CD4-positive, alpha-beta T cell treated with Interleukin-4 for 4 hours (primary cell): ENCODE measurements around the gene SPATA31D3.
"Not testable (repeated sequence)": the region's sequence is repeated elsewhere in the genome, so short reads cannot be mapped to it uniquely, and the experiment has no call there.

ENCODE experiments used
- DNase-seq: peaks from one replicate; pipeline ENCODE4 v3.0.0-alpha.2; 2020

SPATA31D3 gene

DNA sequence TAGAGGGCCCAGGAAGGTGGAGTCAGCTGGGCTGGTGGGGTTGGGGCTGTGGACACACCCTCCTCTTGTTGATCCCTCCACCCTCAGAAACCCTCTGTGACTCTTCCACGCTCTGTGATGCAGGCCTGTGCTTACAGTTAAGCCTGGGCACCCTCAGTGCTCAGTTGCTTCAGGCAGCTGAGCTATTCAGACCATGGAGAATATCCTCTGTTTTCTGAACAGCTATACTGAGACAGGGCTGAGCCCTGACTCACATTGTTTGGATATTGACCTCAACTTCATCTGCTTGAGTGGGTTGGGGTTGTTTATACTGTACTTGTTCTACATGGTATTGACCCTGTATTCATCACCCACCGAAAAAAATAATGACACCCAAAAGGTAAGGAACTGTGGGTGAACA is at the start of gene SPATA31D3:
SPATA31D3 (plus strand) TSS at position 108 of the 400 bp plus-strand sequence; CDS start at position 194, 86 bp downstream.
- not testable (repeated sequence) for DNase-seq

DNA sequence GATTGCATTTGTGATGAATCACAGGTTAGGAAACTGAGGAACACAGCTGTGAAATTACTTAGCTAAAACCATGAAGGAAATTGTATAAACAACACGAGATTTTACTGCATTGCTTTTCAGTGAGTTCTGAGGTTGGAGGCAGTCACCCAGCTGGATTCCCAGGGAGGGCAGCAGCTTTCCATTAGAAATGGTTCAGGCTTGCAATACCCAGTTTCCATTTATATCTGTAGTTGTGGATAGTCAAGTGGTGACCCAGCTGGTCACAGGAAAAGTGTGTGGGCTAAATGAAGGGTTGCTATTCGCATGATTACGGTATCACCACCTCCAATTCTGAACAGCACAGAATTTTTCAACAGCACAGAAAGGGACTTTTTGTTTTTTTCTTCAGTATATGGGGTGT is 49.4 kb upstream of the SPATA31D3 start:
- no peak for DNase-seq

DNA sequence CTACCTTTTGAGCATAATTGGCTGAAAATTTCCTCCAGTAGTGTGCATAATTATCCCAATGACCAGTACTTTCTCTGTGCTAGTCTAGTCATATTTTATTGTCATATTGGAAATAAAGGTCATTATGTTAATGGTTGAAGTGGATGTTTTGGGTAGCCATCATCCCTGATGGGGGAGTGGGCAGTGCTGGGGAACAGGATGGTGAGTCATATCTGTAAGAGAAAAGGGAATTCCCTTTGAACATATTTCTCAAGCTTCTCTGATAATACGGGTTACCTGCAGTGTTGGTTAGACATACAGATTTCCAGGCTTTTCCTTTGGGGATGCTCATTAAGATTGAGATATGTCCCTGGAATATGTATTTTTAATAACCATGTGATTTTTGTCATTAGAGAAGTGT is 48.4 kb upstream of the SPATA31D3 start:
- DNase-seq: no peak

DNA sequence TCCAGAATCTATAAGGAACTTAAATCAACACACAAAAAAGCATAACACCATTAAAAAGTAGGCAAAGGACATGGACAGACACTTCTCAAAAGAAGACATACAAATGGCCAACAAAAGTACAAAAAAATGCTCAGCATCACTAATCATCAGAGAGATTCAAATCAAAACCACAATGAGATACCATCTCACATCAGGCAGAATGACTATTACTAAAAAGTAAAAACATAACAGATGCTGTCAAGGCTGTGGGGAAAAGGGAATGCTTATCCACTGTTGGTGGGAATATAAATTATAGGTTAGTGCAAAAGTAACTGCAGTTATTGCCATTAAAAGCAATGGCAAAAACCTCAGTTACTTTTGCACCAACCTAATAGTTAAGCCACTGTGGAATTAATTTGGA is 47.2 kb upstream of the SPATA31D3 start:
- DNase-seq: no peak

DNA sequence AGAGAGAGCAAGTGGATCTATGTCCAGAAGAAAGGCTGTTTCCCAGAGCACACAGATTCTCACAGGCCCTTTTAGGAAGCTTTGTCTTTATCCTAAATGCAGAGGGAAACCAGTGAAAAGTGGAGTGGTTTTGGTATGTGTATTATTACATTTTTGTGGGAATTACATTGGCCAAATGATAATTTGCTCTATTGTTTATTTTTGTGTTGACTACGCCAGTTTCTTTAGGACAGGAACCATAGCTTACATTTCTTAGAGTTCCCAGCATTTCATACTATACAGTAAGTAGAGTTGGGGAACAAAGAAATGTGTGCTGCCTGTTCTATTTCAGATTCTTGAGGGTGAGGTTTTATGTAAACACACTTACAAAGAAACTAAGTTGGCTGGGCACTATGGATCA is 44.4 kb upstream of the SPATA31D3 start:
- DNase-seq: no peak

DNA sequence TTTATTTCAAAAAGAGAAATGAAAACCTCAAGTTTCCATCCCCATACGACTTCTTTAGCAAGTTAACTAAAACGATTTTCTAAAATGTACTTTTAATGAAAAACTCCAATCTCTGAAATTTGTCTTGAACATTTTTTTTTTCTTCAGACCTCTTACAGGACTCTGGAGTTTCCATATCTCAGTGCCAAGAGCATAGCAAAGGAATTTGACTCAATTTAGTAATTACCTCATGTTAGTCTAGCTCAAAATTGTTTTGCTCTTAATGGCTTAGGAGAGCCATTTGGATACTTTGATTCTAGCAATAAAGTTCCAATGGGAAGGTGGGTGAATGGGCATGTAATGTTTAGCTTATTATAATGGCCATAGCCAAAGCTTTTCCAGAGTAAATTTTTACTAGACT is 41.1 kb upstream of the SPATA31D3 start:
- DNase-seq: no peak

DNA sequence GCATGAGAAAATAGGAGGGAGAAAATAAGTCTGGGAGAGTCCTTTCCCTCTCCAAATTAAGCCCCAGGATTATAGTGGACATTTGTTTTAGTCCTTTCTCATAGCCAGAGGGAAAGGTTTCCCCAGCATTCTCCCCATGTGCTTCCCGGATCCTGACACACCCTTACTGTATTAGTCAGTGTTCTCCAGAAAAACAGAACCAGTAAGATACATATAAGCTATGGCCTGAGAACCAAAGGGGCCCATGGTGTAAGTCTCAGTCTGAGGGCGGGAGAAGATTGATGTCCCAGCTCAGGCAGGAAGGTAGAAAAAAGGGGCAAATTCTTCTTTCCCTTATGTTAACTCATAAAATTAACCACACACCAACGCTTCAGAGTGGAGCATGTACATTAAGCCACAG is 40.7 kb upstream of the SPATA31D3 start:
- DNase-seq: no peak

DNA sequence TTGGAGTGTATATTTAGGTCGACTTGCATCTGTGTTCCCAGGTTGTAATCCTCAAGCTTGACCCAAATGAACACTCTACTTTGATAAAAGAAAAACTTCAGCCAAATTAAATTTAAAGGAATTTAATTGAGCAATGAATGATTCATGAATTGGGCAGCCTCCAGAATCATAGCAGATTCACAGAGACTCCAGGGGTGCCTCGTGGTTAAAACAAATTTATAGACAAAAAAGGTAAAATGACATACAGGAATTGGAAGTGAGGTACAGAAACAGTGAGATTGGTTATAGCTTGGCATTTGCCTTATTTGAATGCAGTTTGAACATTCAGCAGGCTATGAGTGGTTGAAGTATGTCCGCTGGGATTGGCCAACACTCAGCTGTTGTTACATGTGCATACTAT is 36.6 kb upstream of the SPATA31D3 start:
- no peak for DNase-seq

DNA sequence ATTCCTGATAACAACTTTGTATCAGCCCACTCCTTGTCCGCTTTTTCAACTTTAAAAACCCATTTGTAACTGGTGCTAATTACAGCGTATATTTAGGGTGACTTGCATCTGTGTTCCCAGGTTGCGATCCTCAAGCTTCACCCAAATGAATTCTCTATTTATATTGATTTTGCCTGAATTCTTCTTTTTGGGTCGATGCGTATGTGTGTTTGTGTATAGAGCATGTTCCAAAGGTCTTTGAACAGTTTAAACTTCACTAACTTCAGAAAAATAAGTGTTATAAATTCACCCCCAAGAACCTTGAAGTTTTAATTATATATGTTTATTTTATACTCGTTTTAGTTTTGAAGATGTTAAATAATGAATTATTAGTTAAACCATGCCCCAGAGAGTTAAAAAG is 31.2 kb upstream of the SPATA31D3 start:
- no peak for DNase-seq

DNA sequence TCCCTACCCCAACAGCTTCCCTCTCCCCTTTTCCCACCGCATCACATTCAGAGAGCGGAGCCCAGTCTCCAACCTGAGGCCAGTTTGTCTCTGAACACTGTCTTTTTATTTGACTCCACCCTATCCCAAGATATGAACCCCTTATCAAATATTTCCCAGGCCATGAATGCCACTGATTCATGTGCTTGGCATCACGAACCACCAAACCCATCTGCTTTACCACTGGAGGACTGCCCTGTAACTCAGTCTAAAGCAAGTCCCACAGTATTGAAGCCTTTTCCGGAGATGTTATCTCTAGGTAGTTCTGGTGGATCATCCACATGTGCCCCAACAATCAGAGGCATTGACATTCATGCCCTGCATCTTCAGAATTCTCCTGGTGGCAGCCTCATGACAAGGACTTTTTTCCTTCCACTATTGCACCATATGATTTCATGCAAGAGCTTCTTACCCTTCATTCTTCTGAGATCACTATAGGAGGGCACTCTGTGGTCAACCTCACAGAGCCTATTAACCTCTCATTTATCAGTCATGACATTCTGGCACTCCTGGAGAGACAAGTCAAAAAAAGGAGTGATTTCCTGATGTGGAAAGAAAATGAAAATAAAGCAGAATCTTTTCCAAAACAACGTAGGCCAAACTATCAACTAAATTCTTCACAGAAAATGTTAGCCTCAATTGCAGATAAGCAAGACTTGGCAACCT is 27.3 kb upstream of the SPATA31D3 start:
- DNase-seq: no peak

DNA sequence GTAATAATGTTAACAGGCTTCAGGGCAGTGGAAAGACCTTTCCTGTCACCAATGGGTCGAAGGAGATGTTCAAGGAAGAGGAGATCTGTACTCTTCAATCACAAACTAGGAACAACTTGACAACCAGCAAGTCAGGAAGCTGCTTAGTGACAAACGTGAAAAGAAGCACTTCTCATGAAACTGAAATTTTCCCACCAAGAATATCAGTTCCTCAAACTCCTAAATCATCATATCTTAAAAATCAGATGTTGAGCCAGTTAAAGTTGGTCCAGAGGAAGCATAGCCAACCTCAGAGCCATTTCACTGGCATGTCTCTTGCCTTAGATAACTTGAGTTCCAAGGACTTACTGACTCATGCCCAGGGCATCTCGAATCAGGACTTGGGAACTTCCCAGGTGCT is 24.8 kb upstream of the SPATA31D3 start:
- not testable (repeated sequence) for DNase-seq

DNA sequence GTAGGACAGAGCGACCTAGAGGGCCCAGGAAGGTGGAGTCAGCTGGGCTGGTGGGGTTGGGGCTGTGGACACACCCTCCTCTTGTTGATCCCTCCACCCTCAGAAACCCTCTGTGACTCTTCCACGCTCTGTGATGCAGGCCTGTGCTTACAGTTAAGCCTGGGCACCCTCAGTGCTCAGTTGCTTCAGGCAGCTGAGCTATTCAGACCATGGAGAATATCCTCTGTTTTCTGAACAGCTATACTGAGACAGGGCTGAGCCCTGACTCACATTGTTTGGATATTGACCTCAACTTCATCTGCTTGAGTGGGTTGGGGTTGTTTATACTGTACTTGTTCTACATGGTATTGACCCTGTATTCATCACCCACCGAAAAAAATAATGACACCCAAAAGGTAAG is 15.0 kb upstream of the SPATA31D3 start, which contains the start of gene SPATA31D4:
SPATA31D4 (plus strand) TSS at position 124 of the 400 bp plus-strand sequence; CDS start at position 210, 86 bp downstream.
- DNase-seq: not testable (repeated sequence)

DNA sequence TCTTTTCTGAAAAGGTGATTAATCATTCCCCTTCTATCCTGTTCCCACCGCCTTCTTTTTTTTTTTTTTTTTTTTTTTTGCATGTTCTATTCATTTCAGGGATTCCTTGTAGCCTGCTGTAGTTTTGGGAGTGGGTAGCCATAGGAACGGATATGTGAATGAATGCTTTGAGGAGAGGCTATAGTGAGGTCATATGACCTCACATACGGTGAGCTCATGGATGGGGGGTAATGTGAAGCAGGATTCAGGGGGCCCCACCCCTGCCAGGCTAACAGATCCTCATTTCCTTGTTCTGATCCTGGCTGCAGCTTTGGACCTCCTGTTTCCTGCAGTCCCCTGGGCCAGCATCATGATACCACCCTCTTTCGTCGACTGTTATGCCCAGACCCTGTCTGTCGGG is 13.2 kb upstream of the SPATA31D3 start:
- not testable (repeated sequence) for DNase-seq

DNA sequence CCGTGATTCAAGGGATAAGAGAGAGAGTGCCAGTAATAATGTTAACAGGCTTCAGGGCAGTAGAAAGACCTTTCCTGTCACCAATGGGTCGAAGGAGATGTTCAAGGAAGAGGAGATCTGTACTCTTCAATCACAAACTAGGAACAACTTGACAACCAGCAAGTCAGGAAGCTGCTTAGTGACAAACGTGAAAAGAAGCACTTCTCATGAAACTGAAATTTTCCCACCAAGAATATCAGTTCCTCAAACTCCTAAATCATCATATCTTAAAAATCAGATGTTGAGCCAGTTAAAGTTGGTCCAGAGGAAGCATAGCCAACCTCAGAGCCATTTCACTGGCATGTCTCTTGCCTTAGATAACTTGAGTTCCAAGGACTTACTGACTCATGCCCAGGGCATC is 9.8 kb upstream of the SPATA31D3 start:
- DNase-seq: not testable (repeated sequence)

DNA sequence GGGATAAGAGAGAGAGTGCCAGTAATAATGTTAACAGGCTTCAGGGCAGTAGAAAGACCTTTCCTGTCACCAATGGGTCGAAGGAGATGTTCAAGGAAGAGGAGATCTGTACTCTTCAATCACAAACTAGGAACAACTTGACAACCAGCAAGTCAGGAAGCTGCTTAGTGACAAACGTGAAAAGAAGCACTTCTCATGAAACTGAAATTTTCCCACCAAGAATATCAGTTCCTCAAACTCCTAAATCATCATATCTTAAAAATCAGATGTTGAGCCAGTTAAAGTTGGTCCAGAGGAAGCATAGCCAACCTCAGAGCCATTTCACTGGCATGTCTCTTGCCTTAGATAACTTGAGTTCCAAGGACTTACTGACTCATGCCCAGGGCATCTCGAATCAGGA is 5.3 kb downstream of the SPATA31D3 start:
- not testable (repeated sequence) for DNase-seq

DNA sequence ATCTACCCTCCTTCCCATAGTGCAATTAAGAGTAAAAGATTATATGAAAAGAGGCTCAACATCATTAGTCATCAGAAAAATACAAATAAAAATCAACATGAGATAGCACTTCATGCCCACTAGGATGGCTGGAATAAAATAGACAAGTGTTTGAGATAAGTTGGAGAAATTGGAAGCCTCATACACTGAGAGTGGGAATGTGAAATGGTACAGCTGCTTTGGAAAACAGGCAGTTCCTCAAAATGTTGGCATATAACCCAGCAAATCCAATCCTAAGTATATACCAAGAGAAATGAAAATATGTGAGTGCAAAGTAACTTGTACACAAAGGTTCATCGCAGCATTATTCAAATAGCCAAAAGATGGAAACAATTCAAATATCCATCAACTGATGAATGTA is 9.8 kb downstream of the SPATA31D3 start:
- no peak for DNase-seq

DNA sequence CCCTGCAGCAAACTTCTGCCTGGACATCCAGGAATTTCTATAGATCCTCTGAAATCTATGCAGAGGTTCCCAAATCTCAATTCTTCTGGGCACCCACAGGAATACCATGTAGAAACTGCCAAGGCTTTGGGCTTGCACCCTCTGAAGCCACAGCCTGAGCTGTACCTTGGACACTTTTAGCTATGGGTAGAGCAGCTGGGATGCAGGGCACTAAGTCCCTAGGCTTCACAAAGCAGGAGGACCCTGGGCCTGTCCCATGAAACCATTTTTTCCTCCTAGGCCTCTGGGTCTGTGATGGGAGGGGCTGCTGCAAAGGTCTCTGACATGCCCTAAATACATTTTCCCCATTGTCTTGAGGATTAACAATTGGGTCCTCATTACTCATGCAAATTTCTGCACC is 12.3 kb downstream of the SPATA31D3 start:
- DNase-seq: no peak

DNA sequence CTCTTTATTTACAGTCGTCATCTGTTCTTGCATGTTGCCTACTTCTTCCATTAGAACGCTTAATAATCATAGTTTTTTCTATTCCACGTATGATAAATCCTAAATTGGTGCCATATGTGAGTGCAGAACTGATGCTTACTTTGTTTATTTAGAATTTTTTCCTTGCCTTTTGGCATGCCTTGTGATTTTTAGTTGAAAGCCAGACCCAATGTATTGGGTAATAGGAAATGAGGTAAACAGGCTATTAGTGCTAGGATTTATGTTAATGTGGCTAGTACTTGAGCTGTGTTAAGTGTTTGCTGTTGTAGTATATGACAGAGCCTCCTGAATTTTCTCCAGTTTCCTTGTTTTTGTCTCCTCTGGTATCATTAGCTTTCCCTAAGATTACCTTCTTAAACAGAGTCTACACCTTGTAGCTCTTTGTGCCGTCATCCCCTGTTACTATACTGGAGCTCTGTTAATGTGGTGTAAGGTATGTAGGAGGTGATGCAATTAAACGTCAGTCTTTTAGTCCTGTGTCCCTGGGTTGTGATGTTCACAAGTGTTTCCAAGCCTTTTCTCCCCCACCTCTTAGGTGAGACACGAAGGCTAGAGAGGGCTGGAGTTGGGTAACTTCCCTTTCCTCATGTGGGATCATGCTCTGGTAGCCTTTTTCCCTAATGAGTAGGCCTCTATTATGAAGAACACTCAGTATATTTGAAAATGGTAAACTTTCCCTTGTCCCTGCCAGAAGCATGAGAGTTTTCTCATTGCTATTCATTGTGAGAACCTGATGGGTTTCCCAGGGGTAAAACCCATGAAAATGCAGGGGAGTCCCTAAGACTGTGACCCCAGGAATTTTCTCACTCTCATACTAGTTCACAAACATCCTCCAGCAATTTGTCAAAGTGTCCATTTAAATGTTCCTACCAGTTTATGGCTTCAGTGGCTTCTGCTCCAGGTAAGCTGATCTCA is 21.2 kb downstream of the SPATA31D3 start:
- no peak for DNase-seq

DNA sequence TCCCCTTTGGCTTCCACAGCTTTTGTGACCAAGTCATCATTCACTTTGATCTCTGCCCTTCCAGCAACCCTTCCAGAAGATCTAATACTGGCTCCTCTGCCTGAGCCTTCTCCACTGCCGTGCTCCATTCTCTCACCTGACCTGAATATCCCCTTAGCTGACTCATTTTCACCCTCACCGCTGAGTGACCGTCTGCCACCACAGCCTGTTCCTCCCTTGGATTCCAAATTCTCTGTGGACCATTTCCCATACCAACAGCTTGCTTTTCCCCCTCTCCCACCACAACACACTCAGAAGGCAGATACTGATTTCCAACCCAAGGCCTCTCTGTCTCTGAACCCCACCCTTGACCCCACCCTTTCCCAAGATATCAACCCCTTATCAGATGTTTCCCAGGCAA is 24.7 kb downstream of the SPATA31D3 start:
- DNase-seq: no peak

DNA sequence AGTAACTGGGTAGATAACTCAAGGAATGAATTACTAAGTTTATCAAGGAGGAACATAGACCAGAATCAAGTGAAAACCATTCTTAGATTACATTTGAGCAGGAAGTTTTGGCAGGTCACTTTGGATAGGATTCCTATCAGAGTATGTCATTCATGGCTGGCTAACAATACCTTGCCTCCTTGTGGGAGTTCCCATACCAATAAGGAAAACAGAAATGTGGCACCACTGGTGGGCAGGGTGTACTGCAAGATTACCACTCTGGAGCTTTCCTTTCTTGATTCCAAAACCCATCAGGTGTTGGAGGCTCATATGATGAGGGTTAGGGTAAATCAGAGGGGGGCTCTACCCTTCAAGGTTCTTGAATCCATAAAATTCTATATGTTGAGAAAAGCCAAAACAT is 26.7 kb downstream of the SPATA31D3 start:
- DNase-seq: no peak

DNA sequence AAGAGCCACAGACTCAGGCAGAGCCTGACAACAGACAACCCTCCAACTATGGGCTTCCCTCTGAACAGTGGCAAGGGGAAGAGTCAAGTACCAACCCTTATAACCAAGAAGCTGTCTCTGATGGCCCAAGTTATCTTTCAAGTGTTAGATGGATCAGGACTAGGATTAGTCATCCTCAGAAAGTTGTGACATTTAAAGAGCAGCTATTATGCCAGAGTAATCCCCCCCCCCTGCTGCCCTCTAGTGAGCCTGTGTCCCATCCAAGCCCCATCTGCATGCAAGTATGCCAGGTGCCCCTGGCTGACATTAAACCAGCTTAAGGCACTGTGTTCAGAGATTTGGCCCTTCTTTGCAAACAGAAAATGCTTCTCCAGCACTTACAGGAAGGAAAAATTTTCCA is 28.4 kb downstream of the SPATA31D3 start:
- DNase-seq: no peak

DNA sequence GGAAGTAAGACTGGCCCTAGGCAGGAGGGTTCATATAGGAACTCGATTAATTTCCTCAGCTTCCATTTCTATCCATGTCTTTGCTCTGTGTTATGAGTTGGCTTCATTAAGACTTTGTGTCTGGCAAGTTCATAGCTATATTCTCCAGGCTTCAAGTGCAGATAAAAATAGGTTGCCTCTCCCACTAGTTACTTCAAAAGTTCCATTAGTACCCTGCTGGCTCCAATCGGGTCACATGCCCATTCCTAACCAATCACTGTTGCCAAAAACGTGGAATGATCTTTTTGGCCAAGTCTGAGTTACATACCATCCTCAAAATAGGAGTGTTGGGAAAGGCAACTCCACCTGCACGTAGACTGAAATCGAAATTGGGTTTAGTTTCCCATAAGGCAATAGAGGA is 31.5 kb downstream of the SPATA31D3 start:
- no peak for DNase-seq

DNA sequence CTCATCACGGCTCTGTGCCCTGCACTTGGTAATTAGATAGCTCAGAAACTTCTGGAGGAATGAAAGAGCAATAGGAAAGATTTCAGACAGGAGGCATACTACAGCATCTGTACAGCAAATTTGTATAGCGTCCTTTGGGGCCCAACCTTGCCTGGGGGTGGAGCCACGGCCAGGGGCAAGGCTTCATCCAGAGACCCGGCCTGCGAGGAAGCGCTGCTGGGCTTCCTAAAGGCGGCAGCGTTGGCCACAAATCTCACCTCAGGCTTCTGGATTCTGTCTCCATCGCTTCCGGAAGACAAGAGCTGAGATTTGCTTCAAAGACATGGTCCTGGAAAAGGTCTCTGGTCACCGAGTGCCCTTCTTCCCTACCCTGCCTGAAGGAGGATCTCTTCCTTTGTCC is 33.1 kb downstream of the SPATA31D3 start:
- no peak for DNase-seq

DNA sequence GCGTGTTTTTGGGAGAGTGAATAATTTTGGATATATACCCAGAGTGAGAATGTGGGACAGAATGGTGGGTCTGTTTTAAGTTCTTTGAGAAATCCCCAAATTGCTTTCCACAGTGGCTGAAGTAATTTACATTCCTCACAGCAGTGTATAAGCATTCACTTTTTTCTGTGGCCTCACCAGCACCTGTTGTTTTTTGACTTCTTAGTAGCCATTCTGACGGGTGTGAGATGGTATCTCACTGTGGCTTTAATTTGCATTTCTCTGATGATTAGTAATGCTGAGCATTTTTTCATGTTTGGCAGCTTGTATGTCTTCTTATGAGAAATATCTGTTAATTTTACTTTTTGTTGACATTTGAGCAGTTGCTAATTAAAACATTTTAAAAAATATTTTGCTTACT is 35.9 kb downstream of the SPATA31D3 start:
- DNase-seq: no peak
